ENCODE results near the gene SCD5.

GRCh38 chr4:82744284-82744968 is 54.2 kb downstream of the SCD5 start:
- TF ChIP-seq USF2 (IDR thresholded peaks at IDR 0.05) (no peak), CTCF (IDR thresholded peaks at IDR 0.05) (no peak), JUN (IDR thresholded peaks at IDR 0.05) (no peak), POLR2A (IDR thresholded peaks at IDR 0.05; ENCODE audit: low read length) (no peak), PHF8 (IDR thresholded peaks at IDR 0.05; ENCODE audit: borderline replicate concordance, low read depth) (no peak), MYC (IDR thresholded peaks at IDR 0.05; ENCODE audit: borderline replicate concordance, low read length) (no peak), FOSL2 (IDR thresholded peaks at IDR 0.05) (no peak), FOSL2 (CRISPR knock-in tag; IDR thresholded peaks at IDR 0.05) (no peak), ESRRA (IDR thresholded peaks at IDR 0.05; ENCODE audit: borderline replicate concordance, low read length) (no peak)

Measured in A549 (cell line).